ENCODE data around the gene ICAM3.

Gene ICAM3

GRCh38 chr19:10288662-10289166 is 50.7 kb downstream of the ICAM3 start:
- TF ChIP-seq CTCF (conservative IDR thresholded peaks at IDR 0.05; ENCODE audit: low read depth, low read length): no peak
- DNase-seq (ENCODE audit: low read depth): peak; percentile 80
- peak overlapping the region; percentile 60 for H3K4me3 ChIP-seq (ENCODE audit: low read depth, low read length)

GRCh38 chr19:10286803-10287737 is 52.4 kb downstream of the ICAM3 start, which contains the start of gene ICAM4:
Gene ICAM4, plus strand, starts transcription at chr19:10286955. Its CDS starts 58 bp downstream, at chr19:10287013.
- no peak for TF ChIP-seq CTCF (conservative IDR thresholded peaks at IDR 0.05; ENCODE audit: low read depth, low read length)
- DNase-seq (ENCODE audit: low read depth): peak; percentile 92
- peak within 1 kb of the TSS; percentile 12 for H3K4me3 ChIP-seq (ENCODE audit: low read depth, low read length)

- DNase-seq (ENCODE audit: low read depth): no peak
- TF ChIP-seq CTCF (conservative IDR thresholded peaks at IDR 0.05; ENCODE audit: low read depth, low read length): no peak
- no peak overlapping the region for H3K4me3 ChIP-seq (ENCODE audit: low read depth, low read length)
These were observed 54.0 kb downstream of the ICAM3 start for GRCh38 chr19:10285393-10285792.

- H3K4me3 ChIP-seq (ENCODE audit: low read depth, low read length): no peak overlapping the region
- DNase-seq (ENCODE audit: low read depth): no peak
- TF ChIP-seq CTCF (conservative IDR thresholded peaks at IDR 0.05; ENCODE audit: low read depth, low read length): no peak
These were observed 54.5 kb downstream of the ICAM3 start for GRCh38 chr19:10284960-10285278.

- no peak for DNase-seq (ENCODE audit: low read depth)
- TF ChIP-seq CTCF (conservative IDR thresholded peaks at IDR 0.05; ENCODE audit: low read depth, low read length): no peak
These were observed 55.1 kb downstream of the ICAM3 start for GRCh38 chr19:10284065-10284959.

More at GRCh38 chr19:10284065-10284959, 55.1 kb downstream of the ICAM3 start:
- no peak overlapping the region for H3K4me3 ChIP-seq (ENCODE audit: low read depth, low read length)

All from choroid plexus epithelial cell (primary cell).